Prostate gland (tissue), 2 donors: ENCODE data around the gene AMDHD2.

ENCODE experiments used
- CTCF ChIP-seq, 4 experiments: fragments of 200-600 bp in 2 of 4; fragments of 450-650 bp in 2 of 4; sonication (generic) in 2 of 4; IDR thresholded peaks; 1 replicate in 3 of 4; 2 replicates in 1 of 4; pipeline ENCODE4 v1.5.1; 2016 to 2019; ENCODE audit warnings: antibody characterized with exemption in 4 of 4, mild to moderate bottlenecking in 2 of 4, moderate library complexity in 2 of 4
- POLR2A ChIP-seq: fragments of 450-650 bp; IDR thresholded peaks from one replicate; pipeline ENCODE4 v1.6.1; 2016; ENCODE audit warnings: antibody characterized with exemption, mild to moderate bottlenecking

- TF ChIP-seq CTCF (IDR thresholded peaks at IDR 0.05) (no peak), POLR2A (no peak)
Measured at GRCh38 chr16:2493605-2494004, 26.6 kb upstream of the AMDHD2 start.
